GM12878 (cell line): Measurements from ENCODE around the gene XCR1.

Experiments used
- CREB1 ChIP-seq: IDR thresholded peaks from 2 replicates; pipeline ENCODE4 v1.6.1; 2012; ENCODE audit warnings: low read depth, mild to moderate bottlenecking, inconsistent platforms
- CTCF ChIP-seq, 3 experiments: IDR thresholded peaks in 2 of 3; conservative IDR thresholded peaks in 1 of 3; 2 replicates each; pipeline ENCODE4 v1.5.1; 2011; ENCODE audit warnings: low read depth in 3 of 3, low read length in 3 of 3, mild to moderate bottlenecking in 3 of 3, control low read depth in 2 of 3, moderate library complexity in 2 of 3, inconsistent platforms in 1 of 3, mixed read lengths in 1 of 3; ENCODE audit not compliant: control insufficient read depth in 2 of 3, insufficient read depth in 1 of 3; ENCODE audit errors: extremely low read depth in 1 of 3
- EP300 ChIP-seq, 2 experiments: fragments of 150-350 bp in 1 of 2; IDR thresholded peaks; 2 replicates each; pipeline ENCODE4 v1.6.1; 2011 to 2012; ENCODE audit warnings: low read depth in 2 of 2, low read length in 2 of 2, borderline replicate concordance in 1 of 2, improper control_type of control experiment in 1 of 2, inconsistent platforms in 1 of 2; ENCODE audit not compliant: control insufficient read depth in 1 of 2
- JUND ChIP-seq: IDR thresholded peaks from 2 replicates; pipeline ENCODE4 v1.6.1; 2012; ENCODE audit warnings: low read depth, mild to moderate bottlenecking, low read length, improper control_type of control experiment, moderate library complexity
- LARP7 ChIP-seq: fragments of 450-650 bp; IDR thresholded peaks from 2 replicates; pipeline ENCODE4 v1.6.1; 2017; ENCODE audit warnings: mild to moderate bottlenecking
- POLR2A ChIP-seq: IDR thresholded peaks from 2 replicates; pipeline ENCODE4 v1.6.1; 2011; ENCODE audit warnings: low read depth, mild to moderate bottlenecking, low read length
- POLR2AphosphoS5 ChIP-seq: IDR thresholded peaks from 2 replicates; pipeline ENCODE4 v1.6.1; 2011; ENCODE audit warnings: mild to moderate bottlenecking, low read length, inconsistent platforms
- RFX5 ChIP-seq: IDR thresholded peaks from 2 replicates; pipeline ENCODE4 v1.6.1; 2011; ENCODE audit warnings: low read depth, low read length, improper control_type of control experiment
- SMC3 ChIP-seq: IDR thresholded peaks from 2 replicates; pipeline ENCODE4 v1.6.1; 2011; ENCODE audit warnings: low read length, improper control_type of control experiment, borderline replicate concordance
- YY1 ChIP-seq: IDR thresholded peaks from 2 replicates; pipeline ENCODE4 v1.6.1; 2011; ENCODE audit warnings: low read depth, mild to moderate bottlenecking, low read length
- TF ChIP-seq, protein P1 (sequence below): fragments of 450-650 bp; IDR thresholded peaks from 2 replicates; pipeline ENCODE4 v1.6.1; 2017; ENCODE audit warnings: borderline replicate concordance

DNA sequence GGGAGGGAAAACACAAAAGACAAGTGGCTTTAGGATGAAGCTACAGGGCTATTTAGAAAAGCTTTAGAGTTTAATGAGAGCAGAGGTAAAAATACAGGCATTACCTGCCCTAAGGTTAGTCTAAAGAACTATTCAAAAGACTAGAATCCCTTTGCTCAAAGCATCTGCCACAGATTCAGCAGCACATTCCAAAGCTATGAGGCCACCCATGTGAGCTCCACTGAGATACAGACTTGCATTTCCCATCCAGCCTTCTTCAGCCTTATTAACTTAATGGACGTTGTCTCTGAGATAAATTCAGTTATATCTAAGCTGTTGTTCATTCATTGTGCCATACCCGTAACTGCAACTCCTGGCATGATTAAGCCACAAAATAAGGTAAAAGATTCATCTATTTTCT is 58.6 kb downstream of the XCR1 start:
- TF ChIP-seq LARP7, result no peak
- TF ChIP-seq CREB1, result no peak
- no peak for TF ChIP-seq CTCF (IDR thresholded peaks at IDR 0.05 in 2 of 3, conservative IDR thresholded peaks at IDR 0.05 in 1 of 3; ENCODE audit: control insufficient read depth in 2 of 3, extremely low read depth in 1 of 3, insufficient read depth in 1 of 3, low read depth in 3 of 3, low read length in 3 of 3)
- TF ChIP-seq POLR2A, result no peak
- no peak for TF ChIP-seq POLR2AphosphoS5
- TF ChIP-seq RFX5, result no peak
- TF ChIP-seq, protein P1, sequence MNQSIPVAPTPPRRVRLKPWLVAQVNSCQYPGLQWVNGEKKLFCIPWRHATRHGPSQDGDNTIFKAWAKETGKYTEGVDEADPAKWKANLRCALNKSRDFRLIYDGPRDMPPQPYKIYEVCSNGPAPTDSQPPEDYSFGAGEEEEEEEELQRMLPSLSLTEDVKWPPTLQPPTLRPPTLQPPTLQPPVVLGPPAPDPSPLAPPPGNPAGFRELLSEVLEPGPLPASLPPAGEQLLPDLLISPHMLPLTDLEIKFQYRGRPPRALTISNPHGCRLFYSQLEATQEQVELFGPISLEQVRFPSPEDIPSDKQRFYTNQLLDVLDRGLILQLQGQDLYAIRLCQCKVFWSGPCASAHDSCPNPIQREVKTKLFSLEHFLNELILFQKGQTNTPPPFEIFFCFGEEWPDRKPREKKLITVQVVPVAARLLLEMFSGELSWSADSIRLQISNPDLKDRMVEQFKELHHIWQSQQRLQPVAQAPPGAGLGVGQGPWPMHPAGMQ, result no peak
- TF ChIP-seq YY1, result no peak
- TF ChIP-seq SMC3, result no peak
- TF ChIP-seq JUND, result no peak
- TF ChIP-seq EP300 (IDR thresholded peaks at IDR 0.05; ENCODE audit: borderline replicate concordance in 1 of 2, control insufficient read depth in 1 of 2, low read depth in 2 of 2, low read length in 2 of 2), result no peak
